ENCODE data around the gene HK2. TPM values are rescaled to one million over a fixed set of nuclear protein-coding genes. Genes with fewer than 3 reads are reported as not detected.
"Not testable (repeated sequence)": the region's sequence is repeated elsewhere in the genome, so short reads cannot be mapped to it uniquely, and the experiment has no call there.

Gene HK2
- total and polyA plus RNA-seq, 2 of the 4 experiments (the other 2 are of a cell fraction): 17.4 to 20.9 TPM

GRCh38 chr2:74834234-74834791, 386 bp downstream of the HK2 start:
- H3K9me3 ChIP-seq (ENCODE audit: control insufficient read depth, insufficient read depth, low read length); H2BK120ac ChIP-seq (ENCODE audit: low read depth, low read length); H3K23ac ChIP-seq (ENCODE audit: low read depth, low read length); H3K36me3 ChIP-seq (ENCODE audit: control insufficient read depth, insufficient read depth, low read length); H2BK20ac ChIP-seq (ENCODE audit: low read depth, low read length); in situ Hi-C loops (cut with MboI; ENCODE audit: low sequenced_read_pairs); H3K56ac ChIP-seq (ENCODE audit: extremely low read depth, insufficient read depth, low read length); H3K18ac ChIP-seq (ENCODE audit: low read depth, low read length); H3K27me3 ChIP-seq (ENCODE audit: control insufficient read depth, insufficient read depth, low read length); H2BK15ac ChIP-seq (ENCODE audit: low read depth, low read length); dilution Hi-C loops (cut with HindIII; ENCODE audit: low sequenced_read_pairs, unreplicated experiment); POLR2A ChIA-PET (ENCODE audit: unreplicated experiment); H4K5ac ChIP-seq (ENCODE audit: low read depth, low read length): not testable (repeated sequence)
- ATAC-seq (ENCODE audit: low read depth) (peak; percentile 4), DNase-seq (peak; percentile 12)
- Histone ChIP-seq H3K27ac (ENCODE audit: insufficient read depth, low read length) (peak overlapping the region; percentile 87), H3K9me1 (ENCODE audit: insufficient read depth, low read length) (peaks cover 19% of the 10 kb centered on the region), H2AK9ac (replicated peaks; ENCODE audit: low read depth, low read length, poor library complexity) (peak overlapping the region; percentile 95), H4K91ac (ENCODE audit: insufficient read depth, low read depth, low read length) (peak overlapping the region; percentile 52; the same call in 1 of the 2 replicates), H2AK5ac (ENCODE audit: low read depth, low read length) (peak overlapping the region; percentile 82), H3K4me2 (ENCODE audit: low read depth, low read length) (peak overlapping the region; percentile 57), H3K9ac (ENCODE audit: low read depth, low read length) (peak overlapping the region; percentile 85), H3K79me1 (ENCODE audit: low read depth in 1 of 2, low read length in 2 of 2) (peaks cover 24 to 51% of the 10 kb centered on the region in 2 experiments), H3K4ac (ENCODE audit: low read depth, low read length) (peak overlapping the region; percentile 72), H2AFZ (replicated peaks; ENCODE audit: low read length, poor library complexity) (peak overlapping the region; percentile 88), H2BK5ac (ENCODE audit: low read depth, low read length, poor library complexity, severe bottlenecking) (peak overlapping the region; percentile 57), H4K8ac (ENCODE audit: low read depth in 2 of 2, low read length in 2 of 2) (peak overlapping the region in 1 of 2 experiments; percentile 35; a peak in 2 of 4 replicates), H3K4me1 (ENCODE audit: control insufficient read depth, insufficient read depth, low read length) (peaks cover 18% of the 10 kb centered on the region), H4K20me1 (ENCODE audit: insufficient read depth, low read length) (peaks cover 28% of the 10 kb centered on the region), H3K14ac (replicated peaks; ENCODE audit: low read depth, low read length) (peak overlapping the region; percentile 55), H3K4me3 (ENCODE audit: insufficient read depth, low read depth, low read length) (peak overlapping the region; percentile 97)
- BruUV-seq (replicated peaks): TSS peak; percentile 77
- intact Hi-C loops (cut with micrococcal nuclease): loop anchor here (2.0 to 10.0 kb wide), 2 partner anchors 70 to 90 kb away; no protein-coding TSS in a partner anchor
- CTCF ChIA-PET: interaction anchor here (0.7 kb wide), 1 partner anchor 20 kb away, joined by 3 read pairs; no protein-coding TSS in a partner anchor
- 0% methylated on average over 29 of the region's 51 CpGs; no CpG with 5 or more reads in 1 of the 2 experiments for WGBS, 2 experiments (ENCODE audit: extremely low coverage in 2 of 2, insufficient read length in 1 of 2)
- TF ChIP-seq POLR2A (IDR thresholded peaks at IDR 0.05; ENCODE audit: low read depth, low read length): peak; percentile 26; the same call in 1 of the 2 replicates
- 0 out of 2 replicates have a peak, but pooled peaks have one; percentile 9 for TF ChIP-seq CEBPB (IDR thresholded peaks at IDR 0.05; ENCODE audit: low read depth, low read length)

All from IMR-90 (cell line).